ENCODE data around the gene TFEB.
A peak's percentile ranks its signal among the peaks of the same experiment; 100 is the strongest.

Gene TFEB

GRCh38 chr6:41675992-41676391, 59.4 kb downstream of the TFEB start:
- H3K36me3 ChIP-seq: no peaks in the 10 kb centered on the region
- H3K27me3 ChIP-seq (ENCODE audit: insufficient read depth, low read depth, severe bottlenecking): no peaks in the 10 kb centered on the region
- DNase-seq: no peak
- H3K27ac ChIP-seq: peak overlapping the region; percentile 84
- TF ChIP-seq CTCF (IDR thresholded peaks at IDR 0.05; ENCODE audit: low read depth, low read length): no peak
- peak overlapping the region; percentile 14; the same call in 1 of the 2 replicates for H3K4me3 ChIP-seq (ENCODE audit: low read depth, low read length)
- no peaks in the 10 kb centered on the region for H3K9me3 ChIP-seq (ENCODE audit: severe bottlenecking)

GRCh38 chr6:41675176-41675775, 60.1 kb downstream of the TFEB start:
- no peaks in the 10 kb centered on the region for H3K9me3 ChIP-seq (ENCODE audit: severe bottlenecking)
- H3K27me3 ChIP-seq (ENCODE audit: insufficient read depth, low read depth, severe bottlenecking): no peaks in the 10 kb centered on the region
- no peak for TF ChIP-seq CTCF (IDR thresholded peaks at IDR 0.05; ENCODE audit: low read depth, low read length)
- peak overlapping the region; percentile 14 for H3K4me3 ChIP-seq (ENCODE audit: low read depth, low read length)
- peak overlapping the region; percentile 84 for H3K27ac ChIP-seq
- H3K36me3 ChIP-seq: no peaks in the 10 kb centered on the region
- DNase-seq: peak; percentile 93

- DNase-seq: no peak
- Histone ChIP-seq H3K9me3 (ENCODE audit: severe bottlenecking) (no peaks in the 10 kb centered on the region), H3K27ac (peak overlapping the region; percentile 84), H3K27me3 (ENCODE audit: insufficient read depth, low read depth, severe bottlenecking) (no peaks in the 10 kb centered on the region), H3K4me3 (ENCODE audit: low read depth, low read length) (no peak overlapping the region), H3K36me3 (no peaks in the 10 kb centered on the region)
- no peak for TF ChIP-seq CTCF (IDR thresholded peaks at IDR 0.05; ENCODE audit: low read depth, low read length)
These were observed 61.0 kb downstream of the TFEB start for GRCh38 chr6:41674231-41675000.

GRCh38 chr6:41673704-41674000, 61.8 kb downstream of the TFEB start:
- peak overlapping the region; percentile 84 for H3K27ac ChIP-seq
- no peaks in the 10 kb centered on the region for H3K27me3 ChIP-seq (ENCODE audit: insufficient read depth, low read depth, severe bottlenecking)
- DNase-seq: no peak
- peaks cover 3% of the 10 kb centered on the region for H3K9me3 ChIP-seq (ENCODE audit: severe bottlenecking)
- no peak overlapping the region for H3K4me3 ChIP-seq (ENCODE audit: low read depth, low read length)
- no peak for TF ChIP-seq CTCF (IDR thresholded peaks at IDR 0.05; ENCODE audit: low read depth, low read length)
- H3K36me3 ChIP-seq: no peaks in the 10 kb centered on the region

- peak overlapping the region; percentile 84 for H3K27ac ChIP-seq
- no peak for TF ChIP-seq CTCF (IDR thresholded peaks at IDR 0.05; ENCODE audit: low read depth, low read length)
- no peaks in the 10 kb centered on the region for H3K36me3 ChIP-seq
- H3K9me3 ChIP-seq (ENCODE audit: severe bottlenecking): peaks cover 3% of the 10 kb centered on the region
- no peak for DNase-seq
- no peaks in the 10 kb centered on the region for H3K27me3 ChIP-seq (ENCODE audit: insufficient read depth, low read depth, severe bottlenecking)
- H3K4me3 ChIP-seq (ENCODE audit: low read depth, low read length): no peak overlapping the region
These were observed 62.3 kb downstream of the TFEB start for GRCh38 chr6:41672816-41673703.
